Liver (tissue), 9 donors: ENCODE data around the gene SPECC1. TPM values are rescaled to one million over a fixed set of nuclear protein-coding genes. Genes with fewer than 3 reads are reported as not detected.

ENCODE experiments used
- DNase-seq: peaks from one replicate; pipeline ENCODE4 v3.0.0-alpha.2; 2017; ENCODE audit warnings: low spot score
- H3K27ac ChIP-seq, 2 donors: one replicate each; pipeline ENCODE4 v1.7.0; 2013; ENCODE audit warnings: inconsistent platforms in 2 of 2, low read length in 2 of 2, control low read depth in 1 of 2, low read depth in 1 of 2, mild to moderate bottlenecking in 1 of 2
- H3K27me3 ChIP-seq, 4 donors: one replicate each; pipeline versions ENCODE4 v1.6.1 to v1.7.0; 2013; ENCODE audit warnings: low read length in 3 of 4, inconsistent platforms in 1 of 4, mild to moderate bottlenecking in 1 of 4, moderate library complexity in 1 of 4; ENCODE audit not compliant: control insufficient read depth in 4 of 4, insufficient read depth in 4 of 4
- H3K36me3 ChIP-seq, 4 donors: one replicate each; pipeline versions ENCODE4 v1.6.1 to v1.7.0; 2013; ENCODE audit warnings: low read length in 3 of 4, mild to moderate bottlenecking in 3 of 4, low read depth in 1 of 4, moderate library complexity in 1 of 4; ENCODE audit not compliant: control insufficient read depth in 4 of 4, insufficient read depth in 3 of 4
- H3K4me1 ChIP-seq, 4 donors: one replicate each; pipeline versions ENCODE4 v1.6.1 to v1.7.0; 2013; ENCODE audit warnings: low read length in 3 of 4, mild to moderate bottlenecking in 3 of 4, moderate library complexity in 1 of 4; ENCODE audit not compliant: control insufficient read depth in 4 of 4, insufficient read depth in 4 of 4
- H3K4me3 ChIP-seq, 3 donors: one replicate each; pipeline versions ENCODE4 v1.6.1 to v1.7.0; 2013; ENCODE audit warnings: low read length in 3 of 3, control low read depth in 1 of 3, low read depth in 1 of 3, mild to moderate bottlenecking in 1 of 3
- H3K9ac ChIP-seq, 2 donors: one replicate each; pipeline ENCODE4 v1.7.0; 2013; ENCODE audit warnings: low read length in 2 of 2, mild to moderate bottlenecking in 2 of 2, moderate library complexity in 2 of 2, control low read depth in 1 of 2, low read depth in 1 of 2
- H3K9me3 ChIP-seq, 4 donors: one replicate each; pipeline versions ENCODE4 v1.6.1 to v1.7.0; 2013; ENCODE audit warnings: low read length in 3 of 4; ENCODE audit not compliant: control insufficient read depth in 4 of 4
- EGR1 ChIP-seq, 2 donors: IDR thresholded peaks; 2 replicates each; pipeline ENCODE4 v1.6.1; 2016 to 2018; ENCODE audit warnings: antibody characterized with exemption in 2 of 2, low read depth in 2 of 2
- FOXA1 ChIP-seq: IDR thresholded peaks from 2 replicates; pipeline ENCODE4 v1.6.1; 2016; ENCODE audit warnings: antibody characterized with exemption
- FOXA2 ChIP-seq: IDR thresholded peaks from 2 replicates; pipeline ENCODE4 v1.6.1; 2016; ENCODE audit warnings: antibody characterized with exemption
- GABPA ChIP-seq, 2 donors: IDR thresholded peaks in 1 of 2; conservative IDR thresholded peaks in 1 of 2; 2 replicates each; pipeline ENCODE4 v1.6.1; 2016; ENCODE audit warnings: antibody characterized with exemption in 2 of 2, mild to moderate bottlenecking in 1 of 2, moderate library complexity in 1 of 2
- HNF4A ChIP-seq, 2 donors: conservative IDR thresholded peaks; 2 replicates each; pipeline ENCODE4 v1.6.1; 2016; ENCODE audit warnings: antibody characterized with exemption in 2 of 2, mild to moderate bottlenecking in 2 of 2
- JUND ChIP-seq, 2 donors: IDR thresholded peaks; 2 replicates each; pipeline ENCODE4 v1.6.1; 2016; ENCODE audit warnings: antibody characterized with exemption in 2 of 2
- NR2F2 ChIP-seq: IDR thresholded peaks from 2 replicates; pipeline ENCODE4 v1.6.1; 2016; ENCODE audit warnings: antibody characterized with exemption
- RAD21 ChIP-seq, 2 donors: IDR thresholded peaks; 2 replicates each; pipeline ENCODE4 v1.6.1; 2016; ENCODE audit warnings: antibody characterized with exemption in 2 of 2, mild to moderate bottlenecking in 2 of 2
- RXRA ChIP-seq, 2 donors: IDR thresholded peaks; 2 replicates each; pipeline ENCODE4 v1.6.1; 2017 to 2018; ENCODE audit warnings: antibody characterized with exemption in 2 of 2, mild to moderate bottlenecking in 1 of 2
- SP1 ChIP-seq: IDR thresholded peaks from 2 replicates; pipeline ENCODE4 v1.6.1; 2018; ENCODE audit warnings: antibody characterized with exemption, mild to moderate bottlenecking
- TAF1 ChIP-seq: conservative IDR thresholded peaks from 2 replicates; pipeline ENCODE4 v1.6.1; 2016; ENCODE audit warnings: antibody characterized with exemption, mild to moderate bottlenecking
- YY1 ChIP-seq: IDR thresholded peaks from 2 replicates; pipeline ENCODE4 v1.6.1; 2016; ENCODE audit warnings: antibody characterized with exemption, mild to moderate bottlenecking
- WGBS: extraction: QIAGEN DNeasy Blood & Tissue Kit; methylation state at CpG from one replicate; pipeline ENCODE4 v1.1.7; 2013; 5-methylcytosine and 5-hydroxymethylcytosine counted together
- polyA plus RNA-seq, 2 donors: library from polyadenylated mRNA; stranded (reverse) in 1 of 2; unstranded in 1 of 2; fragments of 200-250 nt in 1 of 2; fragments of >200 nt in 1 of 2; fragmentation: Nextera tagmentation in 1 of 2; extraction: Ambion mirVana in 1 of 2; gene quantifications; one replicate each; pipeline versions ENCODE4 v1.2.1 to v1.2.3, GENCODE V29; 2013 to 2015
- total RNA-seq, 2 donors: library from RNA; depleted of rRNA; stranded (reverse); fragments of >200 nt; gene quantifications; one replicate each; pipeline ENCODE4 v1.2.3, GENCODE V29; 2014
- TF ChIP-seq, protein P1 (sequence below): IDR thresholded peaks from 2 replicates; pipeline ENCODE4 v1.6.1; 2016; ENCODE audit warnings: antibody characterized with exemption, mild to moderate bottlenecking
- TF ChIP-seq, protein P2 (sequence below): fragments of 150-350 bp; IDR thresholded peaks from 2 replicates; pipeline ENCODE4 v1.5.1; 2017; ENCODE audit warnings: improper control_type of control experiment, low read depth, low read length; ENCODE audit not compliant: missing input control
- TF ChIP-seq, protein P3 (sequence below): IDR thresholded peaks from 2 replicates; pipeline ENCODE4 v1.6.1; 2016; ENCODE audit warnings: antibody characterized with exemption
- TF ChIP-seq, protein P4 (sequence below): IDR thresholded peaks from 2 replicates; pipeline ENCODE4 v1.6.1; 2016; ENCODE audit warnings: antibody characterized with exemption
- TF ChIP-seq, protein P5 (sequence below): IDR thresholded peaks from 2 replicates; pipeline ENCODE4 v1.6.1; 2016; ENCODE audit warnings: antibody characterized with exemption
- donor health status: healthy.
- donor health status: healthy.
- donor health status: healthy.
- donor health status: healthy.
- donor health status: healthy.

Gene SPECC1
- total and polyA plus RNA-seq, 4 donors = 0.36 to 70.3 (median 1.8) TPM

DNA sequence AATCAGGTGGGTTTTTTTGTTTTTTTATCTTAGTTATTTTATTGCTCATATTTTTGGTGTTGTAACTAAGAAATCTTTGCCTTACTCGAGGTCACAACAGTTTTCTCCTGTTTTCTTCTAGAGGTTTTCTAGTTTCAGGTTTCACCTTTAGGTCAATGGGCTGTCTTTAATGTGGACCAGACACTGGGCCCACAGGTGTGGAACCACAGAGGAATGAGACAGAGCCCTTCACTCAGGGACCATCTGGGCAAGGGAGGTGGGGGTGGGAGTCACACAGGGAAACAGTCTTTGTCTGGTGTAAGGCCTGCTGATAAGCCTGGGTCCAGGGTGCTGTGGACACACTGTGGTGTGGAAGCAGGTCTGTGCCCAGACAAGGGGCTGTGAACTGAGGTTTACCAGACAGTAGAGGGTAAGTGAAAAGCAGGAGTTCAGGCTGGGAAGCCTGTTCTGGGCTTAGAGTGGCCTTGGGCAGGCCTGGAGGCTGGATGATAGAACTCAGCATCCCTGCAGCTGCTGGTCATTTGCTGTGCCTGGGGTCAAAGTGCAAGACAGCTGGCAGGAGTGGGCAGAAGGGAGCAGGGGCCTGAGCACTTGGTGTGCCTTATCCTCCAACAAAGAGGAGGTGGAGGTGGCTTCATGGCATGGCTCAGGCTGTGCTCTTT is 75.6 kb downstream of the SPECC1 start:
- Histone ChIP-seq H3K27me3 (no peaks in the 10 kb centered on the region), H3K9ac (no peak overlapping the region), H3K4me1 (no peaks in the 10 kb centered on the region), H3K9me3 (no peaks in the 10 kb centered on the region), H3K27ac (no peak overlapping the region), H3K4me3 (no peak overlapping the region), H3K36me3 (no peaks in the 10 kb centered on the region)
- TF ChIP-seq RXRA (IDR thresholded peaks at IDR 0.05) = no peak
- no peak for TF ChIP-seq FOXA2
- no peak for TF ChIP-seq GABPA (IDR thresholded peaks at IDR 0.05 in 1 of 2, conservative IDR thresholded peaks at IDR 0.05 in 1 of 2)
- TF ChIP-seq, protein P1, sequence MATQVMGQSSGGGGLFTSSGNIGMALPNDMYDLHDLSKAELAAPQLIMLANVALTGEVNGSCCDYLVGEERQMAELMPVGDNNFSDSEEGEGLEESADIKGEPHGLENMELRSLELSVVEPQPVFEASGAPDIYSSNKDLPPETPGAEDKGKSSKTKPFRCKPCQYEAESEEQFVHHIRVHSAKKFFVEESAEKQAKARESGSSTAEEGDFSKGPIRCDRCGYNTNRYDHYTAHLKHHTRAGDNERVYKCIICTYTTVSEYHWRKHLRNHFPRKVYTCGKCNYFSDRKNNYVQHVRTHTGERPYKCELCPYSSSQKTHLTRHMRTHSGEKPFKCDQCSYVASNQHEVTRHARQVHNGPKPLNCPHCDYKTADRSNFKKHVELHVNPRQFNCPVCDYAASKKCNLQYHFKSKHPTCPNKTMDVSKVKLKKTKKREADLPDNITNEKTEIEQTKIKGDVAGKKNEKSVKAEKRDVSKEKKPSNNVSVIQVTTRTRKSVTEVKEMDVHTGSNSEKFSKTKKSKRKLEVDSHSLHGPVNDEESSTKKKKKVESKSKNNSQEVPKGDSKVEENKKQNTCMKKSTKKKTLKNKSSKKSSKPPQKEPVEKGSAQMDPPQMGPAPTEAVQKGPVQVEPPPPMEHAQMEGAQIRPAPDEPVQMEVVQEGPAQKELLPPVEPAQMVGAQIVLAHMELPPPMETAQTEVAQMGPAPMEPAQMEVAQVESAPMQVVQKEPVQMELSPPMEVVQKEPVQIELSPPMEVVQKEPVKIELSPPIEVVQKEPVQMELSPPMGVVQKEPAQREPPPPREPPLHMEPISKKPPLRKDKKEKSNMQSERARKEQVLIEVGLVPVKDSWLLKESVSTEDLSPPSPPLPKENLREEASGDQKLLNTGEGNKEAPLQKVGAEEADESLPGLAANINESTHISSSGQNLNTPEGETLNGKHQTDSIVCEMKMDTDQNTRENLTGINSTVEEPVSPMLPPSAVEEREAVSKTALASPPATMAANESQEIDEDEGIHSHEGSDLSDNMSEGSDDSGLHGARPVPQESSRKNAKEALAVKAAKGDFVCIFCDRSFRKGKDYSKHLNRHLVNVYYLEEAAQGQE = no peak
- TF ChIP-seq, protein P2, sequence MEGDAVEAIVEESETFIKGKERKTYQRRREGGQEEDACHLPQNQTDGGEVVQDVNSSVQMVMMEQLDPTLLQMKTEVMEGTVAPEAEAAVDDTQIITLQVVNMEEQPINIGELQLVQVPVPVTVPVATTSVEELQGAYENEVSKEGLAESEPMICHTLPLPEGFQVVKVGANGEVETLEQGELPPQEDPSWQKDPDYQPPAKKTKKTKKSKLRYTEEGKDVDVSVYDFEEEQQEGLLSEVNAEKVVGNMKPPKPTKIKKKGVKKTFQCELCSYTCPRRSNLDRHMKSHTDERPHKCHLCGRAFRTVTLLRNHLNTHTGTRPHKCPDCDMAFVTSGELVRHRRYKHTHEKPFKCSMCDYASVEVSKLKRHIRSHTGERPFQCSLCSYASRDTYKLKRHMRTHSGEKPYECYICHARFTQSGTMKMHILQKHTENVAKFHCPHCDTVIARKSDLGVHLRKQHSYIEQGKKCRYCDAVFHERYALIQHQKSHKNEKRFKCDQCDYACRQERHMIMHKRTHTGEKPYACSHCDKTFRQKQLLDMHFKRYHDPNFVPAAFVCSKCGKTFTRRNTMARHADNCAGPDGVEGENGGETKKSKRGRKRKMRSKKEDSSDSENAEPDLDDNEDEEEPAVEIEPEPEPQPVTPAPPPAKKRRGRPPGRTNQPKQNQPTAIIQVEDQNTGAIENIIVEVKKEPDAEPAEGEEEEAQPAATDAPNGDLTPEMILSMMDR = no peak
- TF ChIP-seq SP1 = no peak
- TF ChIP-seq, protein P3, sequence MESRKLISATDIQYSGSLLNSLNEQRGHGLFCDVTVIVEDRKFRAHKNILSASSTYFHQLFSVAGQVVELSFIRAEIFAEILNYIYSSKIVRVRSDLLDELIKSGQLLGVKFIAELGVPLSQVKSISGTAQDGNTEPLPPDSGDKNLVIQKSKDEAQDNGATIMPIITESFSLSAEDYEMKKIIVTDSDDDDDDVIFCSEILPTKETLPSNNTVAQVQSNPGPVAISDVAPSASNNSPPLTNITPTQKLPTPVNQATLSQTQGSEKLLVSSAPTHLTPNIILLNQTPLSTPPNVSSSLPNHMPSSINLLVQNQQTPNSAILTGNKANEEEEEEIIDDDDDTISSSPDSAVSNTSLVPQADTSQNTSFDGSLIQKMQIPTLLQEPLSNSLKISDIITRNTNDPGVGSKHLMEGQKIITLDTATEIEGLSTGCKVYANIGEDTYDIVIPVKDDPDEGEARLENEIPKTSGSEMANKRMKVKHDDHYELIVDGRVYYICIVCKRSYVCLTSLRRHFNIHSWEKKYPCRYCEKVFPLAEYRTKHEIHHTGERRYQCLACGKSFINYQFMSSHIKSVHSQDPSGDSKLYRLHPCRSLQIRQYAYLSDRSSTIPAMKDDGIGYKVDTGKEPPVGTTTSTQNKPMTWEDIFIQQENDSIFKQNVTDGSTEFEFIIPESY = no peak
- no peak for TF ChIP-seq JUND (IDR thresholded peaks at IDR 0.05)
- TF ChIP-seq EGR1 (IDR thresholded peaks at IDR 0.05; ENCODE audit: low read depth in 2 of 2) = no peak
- TF ChIP-seq, protein P4, sequence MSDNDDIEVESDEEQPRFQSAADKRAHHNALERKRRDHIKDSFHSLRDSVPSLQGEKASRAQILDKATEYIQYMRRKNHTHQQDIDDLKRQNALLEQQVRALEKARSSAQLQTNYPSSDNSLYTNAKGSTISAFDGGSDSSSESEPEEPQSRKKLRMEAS = no peak
- TF ChIP-seq NR2F2 = no peak
- no peak for TF ChIP-seq HNF4A (conservative IDR thresholded peaks at IDR 0.05)
- no peak for TF ChIP-seq YY1
- TF ChIP-seq RAD21 (IDR thresholded peaks at IDR 0.05) = no peak
- no peak for TF ChIP-seq FOXA1
- no peak for TF ChIP-seq TAF1
- TF ChIP-seq, protein P5, sequence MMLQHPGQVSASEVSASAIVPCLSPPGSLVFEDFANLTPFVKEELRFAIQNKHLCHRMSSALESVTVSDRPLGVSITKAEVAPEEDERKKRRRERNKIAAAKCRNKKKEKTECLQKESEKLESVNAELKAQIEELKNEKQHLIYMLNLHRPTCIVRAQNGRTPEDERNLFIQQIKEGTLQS = no peak
- no peak for DNase-seq
- WGBS = 68% methylated on average over 1 of the region's 1 CpG
